Activated T-cell treated with anti-CD3 and anti-CD28 coated beads for 24 hours (primary cell): ENCODE results near the gene AHNAK.

ENCODE experiments used
- DNase-seq: peaks from one replicate; pipeline ENCODE4 v3.0.0-alpha.2; 2020; ENCODE audit warnings: low read depth

Gene AHNAK

GRCh38 chr11:62548545-62549335 is 2.1 kb upstream of the AHNAK start:
- no peak for DNase-seq

DNA sequence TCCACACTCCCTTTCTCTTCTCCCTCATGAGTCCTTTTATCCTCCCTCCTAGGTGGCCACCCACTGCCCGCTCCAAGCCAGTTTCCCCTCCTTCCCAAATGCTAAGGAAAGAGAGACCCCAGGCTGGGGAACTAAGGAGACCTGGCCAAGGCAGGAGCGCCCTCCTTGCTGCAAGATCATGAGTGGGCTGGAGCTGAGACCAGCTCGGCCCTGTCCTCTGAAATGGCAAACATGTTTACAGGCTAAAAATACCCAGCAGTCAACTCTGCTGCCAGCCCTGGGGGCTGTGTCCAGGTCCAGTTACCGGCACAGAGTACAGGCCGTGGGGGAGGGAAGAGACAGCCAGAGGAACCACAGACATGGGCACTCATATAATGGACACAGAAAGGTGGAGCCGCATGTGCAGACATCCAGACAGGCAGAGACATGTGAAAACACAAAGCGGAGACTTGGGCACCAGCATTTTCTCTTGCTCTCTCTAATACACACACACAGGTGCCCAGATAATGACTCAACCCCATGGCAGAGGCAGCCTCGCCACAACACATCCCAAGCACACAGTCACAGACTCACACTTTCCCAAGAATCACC is 1.2 kb upstream of the AHNAK start:
- no peak for DNase-seq

- no peak for DNase-seq
These were observed 471 bp upstream of the AHNAK start for GRCh38 chr11:62546929-62547625.

DNA sequence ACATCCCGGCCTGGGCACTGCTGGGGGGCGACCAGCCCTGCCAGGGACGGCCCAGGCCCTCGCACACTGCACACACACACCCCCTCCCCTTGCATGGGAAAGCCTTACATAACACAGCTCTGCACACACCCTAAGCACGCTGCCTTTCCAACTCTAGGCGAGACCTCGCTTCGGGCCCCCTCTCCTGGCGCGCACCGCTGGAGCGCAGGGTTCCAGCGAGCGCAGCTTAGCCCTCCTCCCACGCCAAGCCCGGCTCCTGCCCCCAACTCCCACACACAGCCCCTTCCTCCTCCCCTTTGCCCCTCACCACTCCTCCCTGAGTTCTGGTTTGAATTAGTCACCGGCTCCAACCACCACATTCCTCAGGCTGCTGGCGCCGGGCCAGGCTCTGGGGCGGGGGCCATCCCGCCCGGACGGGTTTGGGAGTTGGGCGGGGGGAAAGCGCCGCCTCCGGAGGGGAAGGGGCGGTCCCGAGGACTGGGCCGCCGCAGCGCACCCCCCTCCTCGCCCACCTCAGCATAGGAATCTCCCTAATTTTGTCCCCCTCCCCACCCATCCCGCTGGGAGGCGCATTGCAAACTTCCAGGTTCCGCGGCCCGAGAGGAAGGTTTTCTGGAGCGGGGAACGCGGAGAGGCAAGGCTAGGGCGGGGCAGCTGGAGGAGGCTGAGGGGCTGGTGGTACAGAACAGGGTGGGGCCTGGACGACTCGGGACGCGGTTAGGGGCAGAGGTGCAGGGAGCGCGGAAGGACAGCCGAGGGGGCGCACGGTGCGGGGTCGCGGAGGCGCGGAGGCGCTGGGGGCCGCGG is 966 bp downstream of the AHNAK start:
- DNase-seq: no peak

DNA sequence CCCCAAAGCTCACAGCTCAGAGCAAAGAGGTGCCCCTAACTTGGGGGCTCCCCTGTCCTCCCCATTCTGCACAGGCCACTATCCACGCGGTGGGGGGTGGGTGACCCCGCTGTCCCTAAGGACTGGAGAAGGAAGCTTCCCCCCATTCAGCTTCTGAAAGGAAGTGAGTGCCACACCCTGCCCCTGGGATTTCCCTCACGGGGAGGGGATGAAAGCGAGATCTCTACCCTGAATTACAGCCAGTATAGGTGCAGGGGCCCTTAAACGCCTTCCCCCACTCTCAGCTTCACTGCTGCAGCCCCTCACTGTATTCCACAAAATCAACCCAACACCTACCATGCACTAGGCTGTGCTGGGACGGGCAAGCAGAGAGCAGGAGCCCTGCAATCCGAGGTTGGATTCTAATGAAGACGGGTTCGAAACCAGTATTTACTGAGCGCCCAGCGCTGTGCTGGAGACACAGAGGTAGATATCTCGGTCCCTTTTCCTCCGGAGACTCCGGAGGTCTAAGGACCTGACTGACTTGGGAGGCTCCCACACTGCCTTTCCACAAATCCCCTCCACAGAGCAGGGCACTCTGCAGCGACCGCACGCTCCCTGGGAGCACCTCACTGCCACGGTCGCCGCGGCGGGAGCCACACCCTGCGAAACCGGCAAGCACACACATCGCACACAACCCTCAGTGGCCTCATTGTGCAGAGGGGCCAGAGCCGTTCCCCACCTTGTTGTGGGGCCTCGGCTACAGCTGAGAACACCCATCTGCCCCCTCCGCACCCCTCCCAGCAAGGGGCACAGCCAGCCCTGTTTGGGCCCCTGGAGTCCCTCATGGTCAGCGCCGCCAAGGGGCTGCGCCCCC is 1.8 kb downstream of the AHNAK start:
- no peak for DNase-seq

DNA sequence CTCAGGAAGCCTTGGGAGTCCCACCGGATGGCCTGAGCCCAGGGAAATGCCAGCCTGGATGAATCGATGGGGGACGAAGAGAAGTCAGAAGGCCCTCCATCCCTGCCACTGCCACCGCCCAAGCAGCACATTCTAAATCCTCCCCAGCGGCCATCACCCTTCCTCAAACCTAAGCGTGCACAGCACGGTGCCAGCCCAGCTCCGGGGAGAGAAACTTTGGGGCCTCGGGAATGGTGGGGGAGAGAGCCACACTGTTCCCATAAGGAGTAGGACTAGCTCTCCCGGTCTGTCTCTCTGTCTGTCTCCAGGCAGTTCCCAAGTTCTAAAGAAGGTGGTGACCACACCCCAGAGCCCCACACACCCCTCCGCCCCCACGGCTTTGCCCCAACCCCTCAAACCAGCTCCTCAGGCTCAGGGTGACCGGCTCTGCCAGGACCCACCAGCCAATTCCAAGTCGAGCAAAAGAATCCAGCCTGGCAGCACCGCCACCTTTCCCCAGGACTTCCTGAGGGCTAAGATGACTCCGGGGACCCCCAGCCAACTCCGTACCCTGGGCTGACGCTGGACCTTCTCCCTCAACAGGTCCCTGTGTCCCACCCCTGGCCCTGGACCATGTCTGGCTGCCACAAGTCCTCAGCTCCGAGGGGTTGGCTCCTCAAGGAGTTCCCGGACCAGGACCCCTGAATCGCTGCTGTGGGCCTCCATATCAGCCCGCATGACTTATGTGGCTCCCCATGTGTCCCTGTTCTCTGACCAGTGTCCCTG is 2.7 kb downstream of the AHNAK start:
- no peak for DNase-seq

DNA sequence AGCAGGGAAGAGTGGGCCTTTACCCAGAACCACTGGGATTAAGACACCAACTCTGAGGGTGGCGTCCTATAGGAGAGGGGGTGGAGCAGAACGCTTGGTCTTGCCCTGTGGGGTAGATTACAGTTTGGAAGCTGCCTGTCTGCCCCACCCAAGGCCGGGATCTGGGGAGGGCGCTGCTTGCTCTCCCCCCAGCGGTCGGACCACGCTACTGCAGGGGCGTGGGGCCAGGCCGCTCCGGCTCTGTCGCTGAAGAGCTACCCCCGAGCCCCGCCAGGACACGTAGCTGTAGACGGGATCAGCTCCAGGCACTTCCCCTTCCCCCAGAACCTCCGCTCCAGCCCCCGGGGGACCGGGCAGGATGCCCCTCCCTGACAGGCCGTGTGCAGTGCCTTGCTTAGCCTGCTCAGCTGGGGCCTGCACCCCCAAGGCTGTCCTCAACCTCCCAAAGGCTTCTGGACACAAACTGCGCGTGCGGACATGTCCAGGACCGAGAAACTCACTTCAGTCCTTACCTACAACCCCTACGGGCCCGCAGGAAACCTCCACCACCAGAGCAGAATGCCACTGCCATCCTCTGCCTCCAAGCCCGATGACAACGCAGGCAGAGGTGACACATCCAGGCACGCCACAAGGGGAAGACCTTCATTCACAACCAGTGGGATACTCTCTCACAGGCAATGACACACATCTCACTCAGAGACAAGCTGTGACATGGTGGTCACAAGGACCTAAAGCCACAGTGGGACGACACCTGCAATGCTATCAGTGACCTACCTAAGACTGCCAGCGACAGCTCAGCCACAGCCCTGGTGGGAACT is 3.6 kb downstream of the AHNAK start:
- DNase-seq: peak; percentile 66

DNA sequence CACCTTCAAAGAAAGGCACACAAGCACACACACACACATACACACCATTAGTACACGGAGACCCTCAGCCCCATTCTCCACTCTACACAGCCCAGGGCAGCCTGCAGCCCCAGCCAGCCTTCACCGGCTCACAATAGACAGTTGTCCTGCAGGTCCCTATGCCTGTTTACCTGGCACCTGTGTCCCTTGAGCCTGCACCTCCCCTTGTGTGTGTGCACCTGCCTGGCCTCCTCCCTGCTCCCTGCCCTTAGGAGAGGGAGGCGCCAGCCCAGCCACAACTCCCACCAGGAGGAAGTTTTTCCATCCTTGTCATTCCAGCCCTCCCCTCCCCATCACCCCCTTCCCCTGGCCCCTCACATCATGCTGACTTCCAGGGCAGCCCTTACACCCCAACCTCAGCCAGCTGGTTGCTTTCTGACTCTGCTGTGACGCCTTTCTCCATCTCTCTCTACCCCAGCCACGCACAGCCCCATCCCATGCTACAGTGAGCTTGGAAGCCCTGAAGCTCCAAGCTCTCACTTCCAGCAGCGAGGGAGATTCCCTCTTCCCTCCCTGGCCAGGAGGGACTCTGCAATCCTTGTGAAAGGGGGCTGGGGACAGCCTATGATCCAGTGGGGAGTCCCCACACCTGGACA is 4.4 kb downstream of the AHNAK start:
- no peak for DNase-seq

DNA sequence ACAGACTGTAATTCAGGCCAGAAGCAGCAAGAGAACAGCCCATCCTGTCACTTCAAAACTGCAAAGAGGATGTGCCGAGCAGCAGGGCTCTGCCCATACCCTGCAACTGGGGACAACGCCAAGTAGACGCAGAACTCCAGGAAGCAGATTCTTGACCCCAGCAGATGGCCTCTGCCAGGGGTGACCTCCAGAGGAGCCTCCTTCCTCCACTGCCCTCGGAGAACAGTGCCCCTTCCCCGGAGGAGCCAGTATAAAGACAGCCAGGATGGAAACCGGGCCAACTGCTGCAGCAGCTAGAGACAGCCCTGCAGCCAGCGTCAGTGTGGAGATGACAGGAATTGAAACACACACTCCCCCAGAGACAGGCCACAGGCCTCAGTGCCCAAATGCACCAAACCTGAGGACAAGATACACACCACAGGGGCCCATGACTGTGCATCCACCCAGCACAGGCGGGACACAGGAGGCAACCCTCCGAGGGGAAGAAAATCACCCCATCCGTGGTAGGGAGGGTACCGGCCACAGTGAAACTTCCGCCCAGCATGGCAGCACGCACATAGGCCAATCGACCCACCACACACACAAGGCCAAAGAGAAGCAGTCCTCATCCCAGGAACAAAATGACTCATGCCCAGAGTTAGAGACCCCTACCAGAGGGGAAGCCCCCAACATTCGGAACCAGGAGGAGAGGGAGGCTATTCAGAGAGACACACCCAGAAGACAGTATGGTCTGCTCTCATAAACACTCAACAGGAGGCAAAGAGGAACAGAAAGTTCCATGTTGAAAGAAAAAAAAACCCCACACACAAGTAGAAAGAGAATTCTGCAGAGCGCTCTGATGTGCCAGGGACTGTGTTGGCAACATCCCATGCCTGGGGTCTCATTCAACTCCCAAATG is 5.6 kb downstream of the AHNAK start:
- no peak for DNase-seq

GRCh38 chr11:62539238-62539925 is 7.2 kb downstream of the AHNAK start:
- DNase-seq: no peak

GRCh38 chr11:62538470-62539237 is 8.0 kb downstream of the AHNAK start:
- DNase-seq: no peak

GRCh38 chr11:62536301-62536957 is 10.2 kb downstream of the AHNAK start:
- no peak for DNase-seq

DNA sequence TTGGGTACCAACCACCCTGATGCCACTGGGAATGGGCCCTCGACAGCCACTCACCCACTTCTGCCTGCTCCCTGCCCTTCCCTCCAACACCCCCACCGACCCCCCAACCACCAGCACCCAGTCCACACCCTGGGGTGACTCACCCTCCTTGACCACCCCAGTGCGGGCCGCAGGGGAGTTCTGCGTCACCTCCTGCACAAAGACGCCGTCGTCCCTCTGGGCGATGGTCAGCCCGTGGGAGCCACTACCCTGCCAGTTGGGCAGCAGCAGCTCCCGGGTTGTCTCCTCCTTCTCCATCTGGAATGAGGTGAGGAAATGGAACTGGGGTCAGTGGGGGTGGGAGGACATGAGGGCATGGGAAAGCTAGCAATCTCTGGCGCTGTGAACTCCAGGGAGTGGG is 10.8 kb downstream of the AHNAK start:
- DNase-seq: no peak

DNA sequence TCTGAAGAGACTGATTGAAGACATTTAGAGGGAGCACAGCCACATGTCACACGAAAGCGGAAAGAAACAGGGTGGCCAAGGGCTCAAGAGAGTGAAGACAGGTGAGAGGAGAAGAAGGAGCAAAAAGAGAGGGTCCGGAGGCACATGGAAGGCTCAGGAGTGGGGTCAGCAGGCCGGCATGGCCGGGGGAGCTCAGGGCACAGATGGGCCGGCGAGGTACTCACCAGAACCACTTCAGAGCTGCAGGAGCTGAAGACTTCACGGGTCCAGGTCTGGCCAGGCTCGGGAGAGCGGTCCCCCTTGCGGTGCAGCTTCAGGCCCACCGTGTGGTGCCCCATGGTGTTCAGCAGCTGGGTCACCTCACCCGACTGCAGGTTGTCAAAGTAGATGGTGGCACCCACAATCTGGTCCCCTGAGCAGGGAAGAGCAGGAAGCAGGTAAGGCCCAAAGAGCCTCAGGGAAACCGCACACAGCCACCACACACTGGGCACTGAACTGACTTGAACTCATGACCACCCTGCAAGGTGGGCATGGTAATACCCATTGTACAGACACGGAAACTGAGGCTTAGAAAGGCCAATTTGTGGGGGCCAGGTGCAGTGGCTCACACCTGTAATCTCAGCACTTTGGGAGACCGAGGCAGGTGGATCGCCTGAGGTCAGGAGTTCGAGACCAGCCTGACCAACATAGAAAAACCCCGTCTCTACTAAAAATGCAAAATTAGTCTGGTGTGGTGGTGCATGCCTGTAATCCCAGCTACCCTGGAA is 11.6 kb downstream of the AHNAK start:
- no peak for DNase-seq

- DNase-seq: no peak
These were observed 14.5 kb downstream of the AHNAK start for GRCh38 chr11:62532096-62532495.
